GM06990 (cell line): ENCODE measurements around the gene VTI1A.

ENCODE experiments used
- DNase-seq: peaks from one replicate; pipeline ENCODE4 v3.0.0-alpha.2; 2011; ENCODE audit not compliant: insufficient read length; ENCODE audit errors: extremely low read depth
- H3K27me3 ChIP-seq: replicated peaks from 2 replicates; pipeline ENCODE4 v1.6.0; 2011; ENCODE audit warnings: low read length; ENCODE audit not compliant: control insufficient read depth, insufficient read depth
- H3K36me3 ChIP-seq: 2 replicates; pipeline ENCODE4 v1.5.1; 2011; ENCODE audit warnings: low read length; ENCODE audit not compliant: control insufficient read depth, insufficient read depth
- H3K4me3 ChIP-seq: replicated peaks from 2 replicates; pipeline ENCODE4 v1.5.1; 2011; ENCODE audit warnings: low read depth, mild to moderate bottlenecking, control low read depth, low read length
- CTCF ChIP-seq: IDR thresholded peaks from 2 replicates; pipeline ENCODE4 v1.5.1; 2011; ENCODE audit warnings: low read length, control low read depth, mild to moderate bottlenecking, inconsistent platforms; ENCODE audit not compliant: insufficient read depth, poor library complexity, severe bottlenecking

Gene VTI1A

DNA sequence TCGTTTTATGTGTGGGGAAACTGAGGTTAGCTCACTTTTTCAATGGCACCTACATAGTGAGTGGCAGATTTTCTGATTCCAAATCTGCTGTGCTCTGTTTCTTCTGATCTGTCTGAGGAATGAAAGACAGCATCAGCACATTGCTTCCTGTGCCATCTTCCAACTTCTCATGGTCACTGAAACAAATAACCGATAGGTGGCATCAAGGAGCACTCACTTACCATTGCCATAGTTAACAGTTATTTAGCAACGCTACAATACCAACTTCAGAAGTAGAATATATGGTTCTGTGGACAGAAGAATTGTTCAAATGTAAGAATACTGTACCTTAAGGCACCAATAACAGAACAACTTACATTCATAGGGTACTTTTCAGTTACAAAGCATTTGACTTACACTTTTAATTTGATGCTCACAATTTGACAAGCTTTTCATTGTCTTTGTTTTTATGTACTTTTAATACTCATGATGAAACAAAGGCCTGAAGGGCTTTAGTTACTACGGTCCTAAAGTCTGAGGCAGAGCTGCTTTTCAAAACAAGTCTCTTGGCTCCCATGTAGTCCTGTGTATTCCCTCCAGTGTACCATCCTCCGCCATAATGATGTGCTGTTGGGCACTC lies 274.2 kb downstream of the VTI1A start:
- TF ChIP-seq CTCF: peak; percentile 64
- Histone ChIP-seq H3K36me3 (no peaks in the 10 kb centered on the region; the same call in 1 of the 2 replicates), H3K27me3 (no peaks in the 10 kb centered on the region), H3K4me3 (no peak overlapping the region)
- DNase-seq: peak; percentile 9

GRCh38 chr10:112722758-112723157 lies 275.7 kb downstream of the VTI1A start:
- no peak overlapping the region for H3K4me3 ChIP-seq
- no peaks in the 10 kb centered on the region for H3K27me3 ChIP-seq
- no peak for DNase-seq
- no peaks in the 10 kb centered on the region for H3K36me3 ChIP-seq
- TF ChIP-seq CTCF: no peak

DNA sequence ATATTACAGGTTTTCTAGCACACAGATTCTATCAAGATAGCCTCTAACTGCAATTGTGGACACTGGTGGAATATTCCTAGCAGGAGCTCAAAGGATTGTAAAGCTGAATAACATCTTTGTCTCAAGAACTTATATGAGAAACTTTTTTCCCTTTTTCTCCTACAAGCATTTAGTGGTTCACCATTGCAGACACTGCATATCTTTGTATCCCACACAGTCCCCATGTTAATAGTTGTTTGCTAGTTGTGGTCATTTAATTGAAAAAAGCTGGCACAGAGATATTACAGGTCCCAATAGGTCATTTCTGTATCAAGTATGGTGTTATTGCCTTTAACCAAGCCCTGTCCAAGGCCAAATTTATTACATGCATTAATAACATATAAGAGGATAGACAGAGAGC lies 276.9 kb downstream of the VTI1A start:
- Histone ChIP-seq H3K4me3 (no peak overlapping the region), H3K36me3 (no peaks in the 10 kb centered on the region), H3K27me3 (no peaks in the 10 kb centered on the region)
- no peak for TF ChIP-seq CTCF
- DNase-seq: no peak

GRCh38 chr10:112724404-112724991 lies 277.5 kb downstream of the VTI1A start:
- Histone ChIP-seq H3K4me3 (no peak overlapping the region), H3K36me3 (no peaks in the 10 kb centered on the region), H3K27me3 (no peaks in the 10 kb centered on the region)
- TF ChIP-seq CTCF: no peak
- no peak for DNase-seq

DNA sequence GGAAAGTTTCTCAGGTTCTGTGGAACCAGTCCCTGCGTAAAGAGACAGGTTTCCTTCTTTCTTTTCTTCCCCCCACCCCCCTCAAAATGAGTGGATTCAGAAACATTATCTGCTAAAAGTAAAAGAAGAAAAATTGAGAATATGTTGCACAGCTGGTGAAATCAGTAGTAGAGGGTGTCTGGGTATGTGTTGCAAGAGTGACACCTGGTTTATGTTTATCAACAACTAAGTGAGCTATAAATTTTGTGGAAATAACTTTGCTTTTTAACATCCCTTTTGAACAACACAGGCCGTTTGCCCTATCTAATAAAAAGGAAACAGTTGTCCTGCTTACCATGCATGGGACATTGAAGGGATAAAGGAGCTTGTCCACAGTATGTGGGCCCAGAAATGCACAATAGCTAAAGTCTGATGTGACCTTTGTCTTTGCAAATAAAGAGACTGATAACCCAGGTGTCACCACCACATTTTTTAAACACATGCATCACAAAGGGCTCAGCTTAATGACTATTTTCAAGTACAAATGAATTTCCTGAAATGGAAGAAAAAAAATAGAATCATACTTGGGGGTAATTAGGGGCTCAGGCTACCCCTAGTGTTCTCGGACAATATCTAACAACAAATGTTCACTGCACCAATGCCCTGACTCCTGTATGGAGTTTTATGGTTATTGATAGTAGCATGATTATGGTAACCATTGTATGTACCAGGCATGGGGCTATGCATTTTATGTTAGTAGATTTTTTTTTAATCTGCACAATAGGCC lies 281.3 kb downstream of the VTI1A start:
- DNase-seq: no peak
- Histone ChIP-seq H3K36me3 (no peaks in the 10 kb centered on the region), H3K27me3 (no peaks in the 10 kb centered on the region), H3K4me3 (no peak overlapping the region)
- no peak for TF ChIP-seq CTCF
